Measurements from ENCODE around the gene BLOC1S3. TPM values are rescaled to one million over a fixed set of nuclear protein-coding genes. Genes with fewer than 3 reads are reported as not detected.
A peak's percentile ranks its signal among the peaks of the same experiment; 100 is the strongest.

The BLOC1S3 gene
- total RNA-seq, 1 experiment from 2014 or later, result 25.2 TPM

GRCh38 chr19:45175515-45176345 lies 2.9 kb upstream of the BLOC1S3 start:
- intact Hi-C loops (cut with micrococcal nuclease; ENCODE audit: unreplicated experiment), result no loop called here
- TF ChIP-seq CTCF (IDR thresholded peaks at IDR 0.05; ENCODE audit: unreplicated experiment), result no peak
- Mint-ChIP-seq H3K27ac (ENCODE audit: unreplicated experiment) (no peak overlapping the region), H3K9me3 (ENCODE audit: low read depth, unreplicated experiment) (no peaks in the 10 kb centered on the region), H3K4me3 (ENCODE audit: low read depth, unreplicated experiment) (no peak overlapping the region), H3K27me3 (ENCODE audit: unreplicated experiment) (no peaks in the 10 kb centered on the region), H3K36me3 (ENCODE audit: insufficient read depth, unreplicated experiment) (peaks cover 33% of the 10 kb centered on the region), H3K4me1 (ENCODE audit: low read depth, unreplicated experiment) (no peaks in the 10 kb centered on the region)
- no peak for DNase-seq
- BruUV-seq (replicated peaks), result no TSS peak
- CTCF ChIA-PET, result no interaction called here

- no peaks in the 10 kb centered on the region for H3K27me3 Mint-ChIP-seq (ENCODE audit: unreplicated experiment)
- H3K36me3 Mint-ChIP-seq (ENCODE audit: insufficient read depth, unreplicated experiment), result peaks cover 44% of the 10 kb centered on the region
- CTCF ChIA-PET, result interaction anchor here (0.6 to 2.3 kb wide), 18 partner anchors 9 to 261 kb away, joined by 3 to 13 read pairs (median 4); no protein-coding TSS in a partner anchor
- TF ChIP-seq CTCF (IDR thresholded peaks at IDR 0.05; ENCODE audit: unreplicated experiment), result no peak
- intact Hi-C loops (cut with micrococcal nuclease; ENCODE audit: unreplicated experiment), result no loop called here
- TSS peak; percentile 92 for BruUV-seq (replicated peaks)
- no peaks in the 10 kb centered on the region for H3K9me3 Mint-ChIP-seq (ENCODE audit: low read depth, unreplicated experiment)
- no peak for DNase-seq
- H3K4me1 Mint-ChIP-seq (ENCODE audit: low read depth, unreplicated experiment), result peaks cover 5% of the 10 kb centered on the region
- H3K4me3 Mint-ChIP-seq (ENCODE audit: low read depth, unreplicated experiment), result peak within 1 kb of the TSS; percentile 79
- peak within 1 kb of the TSS; percentile 90 for H3K27ac Mint-ChIP-seq (ENCODE audit: unreplicated experiment)
Observed at GRCh38 chr19:45177817-45178261, 745 bp upstream of the BLOC1S3 start, which contains the start of gene TRAPPC6A. TSS of gene TRAPPC6A (minus strand) at chr19:45178237. CDS start at chr19:45178218, 19 bp downstream.

GRCh38 chr19:45179072-45179891 lies 698 bp downstream of the BLOC1S3 start:
- peaks cover 8% of the 10 kb centered on the region for H3K4me1 Mint-ChIP-seq (ENCODE audit: low read depth, unreplicated experiment)
- CTCF ChIA-PET, result interaction anchor here (0.5 to 2.3 kb wide), 10 partner anchors 15 to 260 kb away, joined by 3 to 13 read pairs (median 4); no protein-coding TSS in a partner anchor
- peak overlapping the region; percentile 90 for H3K27ac Mint-ChIP-seq (ENCODE audit: unreplicated experiment)
- intact Hi-C loops (cut with micrococcal nuclease; ENCODE audit: unreplicated experiment), result no loop called here
- H3K4me3 Mint-ChIP-seq (ENCODE audit: low read depth, unreplicated experiment), result peak overlapping the region; percentile 79
- no peak for TF ChIP-seq CTCF (IDR thresholded peaks at IDR 0.05; ENCODE audit: unreplicated experiment)
- H3K36me3 Mint-ChIP-seq (ENCODE audit: insufficient read depth, unreplicated experiment), result peaks cover 44% of the 10 kb centered on the region
- TSS peak; percentile 66 for BruUV-seq (replicated peaks)
- DNase-seq, result peak; percentile 66
- no peaks in the 10 kb centered on the region for H3K9me3 Mint-ChIP-seq (ENCODE audit: low read depth, unreplicated experiment)
- no peaks in the 10 kb centered on the region for H3K27me3 Mint-ChIP-seq (ENCODE audit: unreplicated experiment)

GRCh38 chr19:45179892-45180370 lies 1.3 kb downstream of the BLOC1S3 start:
- no peak for TF ChIP-seq CTCF (IDR thresholded peaks at IDR 0.05; ENCODE audit: unreplicated experiment)
- H3K36me3 Mint-ChIP-seq (ENCODE audit: insufficient read depth, unreplicated experiment), result peaks cover 44% of the 10 kb centered on the region
- no peaks in the 10 kb centered on the region for H3K27me3 Mint-ChIP-seq (ENCODE audit: unreplicated experiment)
- peak overlapping the region; percentile 79 for H3K4me3 Mint-ChIP-seq (ENCODE audit: low read depth, unreplicated experiment)
- peaks cover 8% of the 10 kb centered on the region for H3K4me1 Mint-ChIP-seq (ENCODE audit: low read depth, unreplicated experiment)
- H3K9me3 Mint-ChIP-seq (ENCODE audit: low read depth, unreplicated experiment), result no peaks in the 10 kb centered on the region
- intact Hi-C loops (cut with micrococcal nuclease; ENCODE audit: unreplicated experiment), result no loop called here
- CTCF ChIA-PET, result interaction anchor here (0.5 to 2.1 kb wide), 3 partner anchors 25 to 143 kb away, joined by 3 to 5 read pairs (median 3); no protein-coding TSS in a partner anchor
- DNase-seq, result no peak
- peak overlapping the region; percentile 66 for H3K27ac Mint-ChIP-seq (ENCODE audit: unreplicated experiment)
- no TSS peak for BruUV-seq (replicated peaks)

Measured in Calu3 (cell line).